ENCODE measurements around the gene PLA2G2F.

GRCh38 chr1:20189664-20190063 lies 50.5 kb downstream of the PLA2G2F start:
- TF ChIP-seq CTCF (conservative IDR thresholded peaks at IDR 0.05; ENCODE audit: low read depth in 2 of 2) (no peak), EZH2 (IDR thresholded peaks at IDR 0.05; ENCODE audit: low read depth, unreplicated experiment) (no peak), ETS1 (IDR thresholded peaks at IDR 0.05) (no peak), EZH2phosphoT487 (IDR thresholded peaks at IDR 0.05; ENCODE audit: unreplicated experiment) (no peak), POLR2AphosphoS5 (IDR thresholded peaks at IDR 0.05; ENCODE audit: low read depth) (no peak), CREB1 (CRISPR knock-in tag; IDR thresholded peaks at IDR 0.05; ENCODE audit: low read depth) (no peak), ZNF114 (CRISPR knock-in tag; IDR thresholded peaks at IDR 0.05) (no peak), NANOG (IDR thresholded peaks at IDR 0.05; ENCODE audit: borderline replicate concordance) (no peak), STAT1 (IDR thresholded peaks at IDR 0.05; ENCODE audit: unreplicated experiment) (no peak), JUNB (IDR thresholded peaks at IDR 0.05; ENCODE audit: unreplicated experiment) (no peak), ZNF462 (CRISPR knock-in tag; IDR thresholded peaks at IDR 0.05) (no peak), ZNF331 (CRISPR knock-in tag; IDR thresholded peaks at IDR 0.05; ENCODE audit: low read depth) (no peak)
- TF ChIP-seq, protein P1, sequence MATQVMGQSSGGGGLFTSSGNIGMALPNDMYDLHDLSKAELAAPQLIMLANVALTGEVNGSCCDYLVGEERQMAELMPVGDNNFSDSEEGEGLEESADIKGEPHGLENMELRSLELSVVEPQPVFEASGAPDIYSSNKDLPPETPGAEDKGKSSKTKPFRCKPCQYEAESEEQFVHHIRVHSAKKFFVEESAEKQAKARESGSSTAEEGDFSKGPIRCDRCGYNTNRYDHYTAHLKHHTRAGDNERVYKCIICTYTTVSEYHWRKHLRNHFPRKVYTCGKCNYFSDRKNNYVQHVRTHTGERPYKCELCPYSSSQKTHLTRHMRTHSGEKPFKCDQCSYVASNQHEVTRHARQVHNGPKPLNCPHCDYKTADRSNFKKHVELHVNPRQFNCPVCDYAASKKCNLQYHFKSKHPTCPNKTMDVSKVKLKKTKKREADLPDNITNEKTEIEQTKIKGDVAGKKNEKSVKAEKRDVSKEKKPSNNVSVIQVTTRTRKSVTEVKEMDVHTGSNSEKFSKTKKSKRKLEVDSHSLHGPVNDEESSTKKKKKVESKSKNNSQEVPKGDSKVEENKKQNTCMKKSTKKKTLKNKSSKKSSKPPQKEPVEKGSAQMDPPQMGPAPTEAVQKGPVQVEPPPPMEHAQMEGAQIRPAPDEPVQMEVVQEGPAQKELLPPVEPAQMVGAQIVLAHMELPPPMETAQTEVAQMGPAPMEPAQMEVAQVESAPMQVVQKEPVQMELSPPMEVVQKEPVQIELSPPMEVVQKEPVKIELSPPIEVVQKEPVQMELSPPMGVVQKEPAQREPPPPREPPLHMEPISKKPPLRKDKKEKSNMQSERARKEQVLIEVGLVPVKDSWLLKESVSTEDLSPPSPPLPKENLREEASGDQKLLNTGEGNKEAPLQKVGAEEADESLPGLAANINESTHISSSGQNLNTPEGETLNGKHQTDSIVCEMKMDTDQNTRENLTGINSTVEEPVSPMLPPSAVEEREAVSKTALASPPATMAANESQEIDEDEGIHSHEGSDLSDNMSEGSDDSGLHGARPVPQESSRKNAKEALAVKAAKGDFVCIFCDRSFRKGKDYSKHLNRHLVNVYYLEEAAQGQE (IDR thresholded peaks at IDR 0.05; ENCODE audit: unreplicated experiment) = no peak
